Endothelial cell of umbilical vein (primary cell): ENCODE data around the gene CISH. TPM values are rescaled to one million over a fixed set of nuclear protein-coding genes. Genes with fewer than 3 reads are reported as not detected.

Experiments used
- BruUV-seq: library from RNA; stranded (reverse); fragments of 400-500 nt; replicated peaks from 2 replicates; lab custom pipeline; 2021; lab: Mats Ljungman, UMichigan
- CTCF ChIA-PET: fragments of 300-600, 350-600 bp; sonication (Branson Sonifier 250); formaldehyde crosslinking; loops from one replicate; lab custom pipeline; 2021; ENCODE audit warnings: antibody characterized with exemption, inconsistent platforms; lab: Charles Lee
- POLR2A ChIA-PET: fragments of 300-600, 350-600 bp; sonication (Branson Sonifier 250); formaldehyde crosslinking; loops from one replicate; lab custom pipeline; 2021; ENCODE audit warnings: antibody characterized with exemption, inconsistent platforms; lab: Charles Lee
- DNase-seq: peaks from one replicate; pipeline ENCODE4 v3.0.0-alpha.2; 2011; ENCODE audit warnings: low read depth, low spot score
- FAIRE-seq: peaks from 2 replicates; lab custom pipeline; 2011; peaks lifted over from hg19 to GRCh38; lab: Jason Lieb, UNC
- H2AFZ ChIP-seq: 2 replicates; pipeline ENCODE4 v1.6.0; 2012; ENCODE audit warnings: low read depth, low read length, control low read depth, inconsistent platforms
- H3K27ac ChIP-seq: 2 replicates; pipeline ENCODE4 v1.5.1; 2011; ENCODE audit warnings: low read depth, mild to moderate bottlenecking, control low read depth, low read length, moderate library complexity; ENCODE audit not compliant: insufficient read depth
- H3K27me3 ChIP-seq, 2 experiments: 2 replicates each; pipeline versions ENCODE4 v1.6.0 to v1.6.1; 2011; ENCODE audit warnings: low read length in 2 of 2, mixed read lengths in 1 of 2; ENCODE audit not compliant: control insufficient read depth in 2 of 2, insufficient read depth in 2 of 2
- H3K36me3 ChIP-seq, 2 experiments: 2 replicates in 1 of 2; 3 replicates in 1 of 2; pipeline ENCODE4 v1.5.1; 2011; ENCODE audit warnings: low read length in 2 of 2, mild to moderate bottlenecking in 1 of 2, moderate library complexity in 1 of 2; ENCODE audit not compliant: control insufficient read depth in 2 of 2, insufficient read depth in 2 of 2; ENCODE audit errors: extremely low read depth in 1 of 2
- H3K4me1 ChIP-seq: 3 replicates; pipeline ENCODE4 v1.5.1; 2011; ENCODE audit warnings: mild to moderate bottlenecking, low read length; ENCODE audit not compliant: control insufficient read depth, insufficient read depth; ENCODE audit errors: extremely low read depth
- H3K4me2 ChIP-seq: 2 replicates; pipeline ENCODE4 v1.6.1; 2011; ENCODE audit warnings: low read length, control low read depth, mixed read lengths; ENCODE audit not compliant: insufficient read depth
- H3K4me3 ChIP-seq, 3 experiments: fragments of 200-600 bp in 1 of 3; sonication (generic), shearing (Covaris generic) in 1 of 3; replicated peaks in 1 of 3; 2 replicates each; pipeline ENCODE4 v1.5.1; 2011 to 2016; ENCODE audit warnings: control low read depth in 3 of 3, low read length in 3 of 3, mild to moderate bottlenecking in 2 of 3, inconsistent platforms in 1 of 3, low read depth in 1 of 3, moderate library complexity in 1 of 3; ENCODE audit not compliant: insufficient read depth in 1 of 3
- H3K79me2 ChIP-seq: 2 replicates; pipeline ENCODE4 v1.6.0; 2012; ENCODE audit warnings: low read length, inconsistent platforms; ENCODE audit not compliant: control insufficient read depth, insufficient read depth
- H3K9ac ChIP-seq: replicated peaks from 2 replicates; pipeline ENCODE3; 2011; ENCODE audit warnings: low read length, control low read depth; ENCODE audit not compliant: insufficient read depth; ENCODE audit errors: extremely low read depth
- H3K9me1 ChIP-seq: replicated peaks from 3 replicates; pipeline ENCODE4 v1.6.0; 2011; ENCODE audit warnings: mild to moderate bottlenecking, low read length; ENCODE audit not compliant: control insufficient read depth, insufficient read depth; ENCODE audit errors: extremely low read depth
- H3K9me3 ChIP-seq: replicated peaks from 2 replicates; pipeline ENCODE4 v1.5.1; 2012; ENCODE audit warnings: low read length, inconsistent platforms; ENCODE audit not compliant: control insufficient read depth, insufficient read depth
- H4K20me1 ChIP-seq: replicated peaks from 2 replicates; pipeline ENCODE3; 2011; ENCODE audit warnings: mild to moderate bottlenecking, low read length; ENCODE audit not compliant: control insufficient read depth, insufficient read depth; ENCODE audit errors: extremely low read depth
- CTCF ChIP-seq, 2 donors: IDR thresholded peaks; 1 replicate in 1 of 2; 2 replicates in 1 of 2; pipeline ENCODE4 v1.5.1; 2011; ENCODE audit warnings: low read length in 2 of 2, mild to moderate bottlenecking in 2 of 2, moderate library complexity in 2 of 2, control low read depth in 1 of 2, inconsistent platforms in 1 of 2, low read depth in 1 of 2; ENCODE audit not compliant: insufficient read depth in 1 of 2; ENCODE audit errors: extremely low read depth in 1 of 2
- EZH2 ChIP-seq: IDR thresholded peaks from 2 replicates; pipeline ENCODE4 v1.6.1; 2012; ENCODE audit warnings: borderline replicate concordance, low read depth, mild to moderate bottlenecking, moderate library complexity, low read length, inconsistent platforms; ENCODE audit not compliant: severe bottlenecking
- FOS ChIP-seq: IDR thresholded peaks from 2 replicates; pipeline ENCODE4 v1.6.1; 2011; ENCODE audit warnings: mild to moderate bottlenecking, low read length, moderate library complexity, borderline replicate concordance; ENCODE audit not compliant: insufficient read depth
- GATA2 ChIP-seq: IDR thresholded peaks from 2 replicates; pipeline ENCODE4 v1.7.0; 2011; ENCODE audit warnings: low read depth, mild to moderate bottlenecking, moderate library complexity, mixed read lengths, low read length; ENCODE audit not compliant: insufficient read length, insufficient read depth
- JUN ChIP-seq: IDR thresholded peaks from 2 replicates; pipeline ENCODE4 v1.6.1; 2011; ENCODE audit warnings: borderline replicate concordance, low read depth; ENCODE audit not compliant: insufficient read length, insufficient read depth
- MAX ChIP-seq: IDR thresholded peaks from 2 replicates; pipeline ENCODE4 v1.6.1; 2011; ENCODE audit not compliant: insufficient read depth, insufficient read length
- MYC ChIP-seq: IDR thresholded peaks from one replicate; pipeline ENCODE4 v1.6.1; 2011; ENCODE audit warnings: mild to moderate bottlenecking, low read depth, low read length
- POLR2A ChIP-seq: IDR thresholded peaks from 2 replicates; pipeline ENCODE4 v1.6.1; 2012; ENCODE audit warnings: low read depth, mild to moderate bottlenecking, control low read depth, low read length
- POLR2AphosphoS5 ChIP-seq: IDR thresholded peaks from 2 replicates; pipeline ENCODE4 v1.6.1; 2012; ENCODE audit warnings: low read depth, mild to moderate bottlenecking, control low read depth, low read length, moderate library complexity; ENCODE audit not compliant: insufficient read depth
- dilution Hi-C: fragments of 300-500 bp; cut with MboI; formaldehyde crosslinking; loops from one replicate; pipeline ENCODE4 v1.15.0; 2019; ENCODE audit warnings: low sequenced_read_pairs; ENCODE audit not compliant: extremely low pct_ligation_motif_present
- intact Hi-C: fragments of 100-400 bp; cut with micrococcal nuclease; formaldehyde crosslinking; loops from one replicate; pipeline ENCODE4 v1.10.0; 2022
- polyA plus RNA-seq, 4 experiments: library from polyadenylated mRNA; depleted of rRNA in 3 of 4; stranded (reverse) in 3 of 4; unstranded in 1 of 4; fragments of >200 nt; gene quantifications; 2 replicates each; pipeline versions ENCODE4 v1.2.1 to v1.2.3, GENCODE V29; 2011 to 2012; ENCODE audit warnings: missing spikeins in 1 of 4
- total RNA-seq: library from RNA; stranded (reverse); gene quantifications from 2 replicates; pipeline ENCODE4 v1.2.3, GENCODE V29; 2021

The CISH gene
- total and polyA plus RNA-seq, 2 donors (not counting 3 experiments of a cell fraction or from before 2014, with no cell fraction given): 2.2 to 4.1 TPM

GRCh38 chr3:50562861-50563260 is 48.7 kb downstream of the CISH start:
- BruUV-seq: no TSS peak
- intact Hi-C loops: no loop called here
- no peak overlapping the region for H3K4me3 ChIP-seq
- ChIA-PET CTCF (interaction anchor here (1.9 kb wide), 1 partner anchor 21 kb away, joined by 5 read pairs; no protein-coding TSS in a partner anchor), POLR2A (no interaction called here)
- H3K79me2 ChIP-seq: no peaks in the 10 kb centered on the region
- no peak overlapping the region for H3K27ac ChIP-seq
- H2AFZ ChIP-seq: no peak overlapping the region
- H3K9ac ChIP-seq: no peak overlapping the region
- no peaks in the 10 kb centered on the region for H3K9me1 ChIP-seq
- no peaks in the 10 kb centered on the region for H4K20me1 ChIP-seq
- H3K4me1 ChIP-seq: peaks cover 2% of the 10 kb centered on the region
- TF ChIP-seq MYC: no peak
- no peak for TF ChIP-seq JUN
- TF ChIP-seq FOS: no peak
- no peak for TF ChIP-seq MAX
- TF ChIP-seq POLR2A: no peak
- TF ChIP-seq EZH2: no peak
- no peak for TF ChIP-seq GATA2
- TF ChIP-seq POLR2AphosphoS5: no peak
- TF ChIP-seq CTCF (IDR thresholded peaks at IDR 0.05; ENCODE audit: extremely low read depth in 1 of 2, insufficient read depth in 1 of 2, low read depth in 1 of 2, low read length in 2 of 2): no peak
- no peaks in the 10 kb centered on the region for H3K27me3 ChIP-seq
- FAIRE-seq (no peak), DNase-seq (no peak)
- H3K9me3 ChIP-seq: no peaks in the 10 kb centered on the region
- H3K4me2 ChIP-seq: no peak overlapping the region
- no peaks in the 10 kb centered on the region for H3K36me3 ChIP-seq
- dilution Hi-C loops: no loop called here
